HG03139 (cell line): ENCODE results near the gene FBXL19.
"Not testable (repeated sequence)": the region's sequence is repeated elsewhere in the genome, so short reads cannot be mapped to it uniquely, and the experiment has no call there.

Experiments used
- ATAC-seq: cut with Tn5 transposase; IDR thresholded peaks from one replicate; pipeline ENCODE4 v1.9.1; 2021; ENCODE audit not compliant: unreplicated experiment

Gene FBXL19

GRCh38 chr16:30921748-30922419 lies 1.5 kb upstream of the FBXL19 start:
- no peak for ATAC-seq

GRCh38 chr16:30922420-30922959 lies 882 bp upstream of the FBXL19 start:
- peak; percentile 67 for ATAC-seq

GRCh38 chr16:30922960-30923535 lies 324 bp upstream of the FBXL19 start:
- peak; percentile 60 for ATAC-seq

GRCh38 chr16:30924076-30924912 lies 922 bp downstream of the FBXL19 start:
- no peak for ATAC-seq

- no peak for ATAC-seq
Measured at GRCh38 chr16:30924913-30925631, 1.7 kb downstream of the FBXL19 start.

GRCh38 chr16:30925632-30925987 lies 2.2 kb downstream of the FBXL19 start:
- no peak for ATAC-seq

GRCh38 chr16:30925995-30926811 lies 2.8 kb downstream of the FBXL19 start:
- ATAC-seq: no peak

- ATAC-seq: no peak
Measured at GRCh38 chr16:30926937-30927788, 3.8 kb downstream of the FBXL19 start.

GRCh38 chr16:30927789-30928378 lies 4.5 kb downstream of the FBXL19 start:
- no peak for ATAC-seq

GRCh38 chr16:30928390-30928789 lies 5.0 kb downstream of the FBXL19 start:
- ATAC-seq: no peak

- no peak for ATAC-seq
Measured at GRCh38 chr16:30929167-30929566, 5.8 kb downstream of the FBXL19 start.

- no peak for ATAC-seq
Measured at GRCh38 chr16:30930160-30930571, 6.8 kb downstream of the FBXL19 start.

- ATAC-seq: no peak
Measured at GRCh38 chr16:30931068-30931650, 7.8 kb downstream of the FBXL19 start.

GRCh38 chr16:30934827-30935557 lies 11.6 kb downstream of the FBXL19 start:
- no peak for ATAC-seq

GRCh38 chr16:30937692-30938091 lies 14.3 kb downstream of the FBXL19 start:
- ATAC-seq: no peak

GRCh38 chr16:30939571-30939970 lies 16.2 kb downstream of the FBXL19 start:
- not testable (repeated sequence) for ATAC-seq

GRCh38 chr16:30941600-30942425 lies 18.4 kb downstream of the FBXL19 start:
- ATAC-seq: peak; percentile 72
